ENCODE data around the gene DAPK2.

DAPK2 gene

GRCh38 chr15:64052925-64053491, 6.7 kb upstream of the DAPK2 start:
- no peak for DNase-seq

GRCh38 chr15:64051407-64052259, 5.3 kb upstream of the DAPK2 start:
- no peak for DNase-seq

- no peak for DNase-seq
Measured at GRCh38 chr15:64051093-64051402, 4.8 kb upstream of the DAPK2 start.

- DNase-seq: no peak
Measured at GRCh38 chr15:64050281-64051092, 4.2 kb upstream of the DAPK2 start.

- no peak for DNase-seq
Measured at GRCh38 chr15:64048781-64049460, 2.6 kb upstream of the DAPK2 start.

- DNase-seq: no peak
Measured at GRCh38 chr15:64045774-64046420, 388 bp downstream of the DAPK2 start.

- DNase-seq: no peak
Measured at GRCh38 chr15:64045101-64045435, 1.2 kb downstream of the DAPK2 start.

GRCh38 chr15:64044300-64045100, 1.8 kb downstream of the DAPK2 start:
- peak; percentile 83 for DNase-seq

- peak; percentile 66 for DNase-seq
Measured at GRCh38 chr15:64038878-64039610, 7.2 kb downstream of the DAPK2 start.

- no peak for DNase-seq
Measured at GRCh38 chr15:64037966-64038365, 8.3 kb downstream of the DAPK2 start.

- DNase-seq: no peak
Measured at GRCh38 chr15:64037116-64037515, 9.2 kb downstream of the DAPK2 start.

GRCh38 chr15:64035525-64035924, 10.8 kb downstream of the DAPK2 start:
- no peak for DNase-seq

GRCh38 chr15:64034519-64034918, 11.8 kb downstream of the DAPK2 start:
- no peak for DNase-seq

- DNase-seq: no peak
Measured at GRCh38 chr15:64032329-64032728, 14.0 kb downstream of the DAPK2 start.

- no peak for DNase-seq
Measured at GRCh38 chr15:64030123-64030522, 16.2 kb downstream of the DAPK2 start.

GRCh38 chr15:64029633-64030032, 16.7 kb downstream of the DAPK2 start:
- no peak for DNase-seq

- DNase-seq: no peak
Measured at GRCh38 chr15:64029110-64029509, 17.2 kb downstream of the DAPK2 start.

GRCh38 chr15:64026591-64026990, 19.7 kb downstream of the DAPK2 start:
- no peak for DNase-seq

GRCh38 chr15:64024172-64025050, 21.9 kb downstream of the DAPK2 start:
- DNase-seq: no peak

- no peak for DNase-seq
Measured at GRCh38 chr15:64023220-64023619, 23.1 kb downstream of the DAPK2 start.

All from RPMI8226 (cell line).